ENCODE data around the gene DLX1.
"Not testable (repeated sequence)": the region's sequence is repeated elsewhere in the genome, so short reads cannot be mapped to it uniquely, and the experiment has no call there.

- not testable (repeated sequence) for TF ChIP-seq EZH2 (IDR thresholded peaks at IDR 0.05); CTCF (IDR thresholded peaks at IDR 0.05 in 2 of 3, conservative IDR thresholded peaks at IDR 0.05 in 1 of 3; ENCODE audit: borderline replicate concordance in 1 of 3, insufficient read depth in 1 of 3, low read depth in 2 of 3, low read length in 2 of 3); REST (IDR thresholded peaks at IDR 0.05; ENCODE audit: low read depth); MAX (IDR thresholded peaks at IDR 0.05); CEBPB (IDR thresholded peaks at IDR 0.05; ENCODE audit: low read depth)
These were observed 28.9 kb downstream of the DLX1 start for GRCh38 chr2:172114176-172114575.
